ENCODE measurements around the gene TJP3.

DNA sequence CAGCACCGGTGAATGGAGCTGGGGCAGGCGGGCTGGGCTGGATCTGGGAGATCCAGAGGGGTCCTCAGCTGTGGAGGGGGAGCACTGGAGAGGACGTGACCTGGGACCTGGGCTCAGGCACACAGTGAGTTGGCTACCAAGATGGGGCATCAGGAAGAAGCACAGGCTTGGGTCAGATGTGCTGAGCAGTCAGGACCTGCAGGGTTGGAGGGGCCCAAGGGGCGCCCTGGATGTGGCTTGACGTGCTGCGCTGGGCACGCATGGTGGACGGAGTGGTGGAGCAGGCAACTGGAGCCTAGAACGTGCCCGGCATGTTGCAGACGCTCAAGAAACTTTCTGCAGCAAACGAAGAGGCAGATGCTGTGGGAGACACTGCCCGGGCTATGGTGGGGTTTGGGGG lies 28.6 kb upstream of the TJP3 start:
- TF ChIP-seq, protein P1, sequence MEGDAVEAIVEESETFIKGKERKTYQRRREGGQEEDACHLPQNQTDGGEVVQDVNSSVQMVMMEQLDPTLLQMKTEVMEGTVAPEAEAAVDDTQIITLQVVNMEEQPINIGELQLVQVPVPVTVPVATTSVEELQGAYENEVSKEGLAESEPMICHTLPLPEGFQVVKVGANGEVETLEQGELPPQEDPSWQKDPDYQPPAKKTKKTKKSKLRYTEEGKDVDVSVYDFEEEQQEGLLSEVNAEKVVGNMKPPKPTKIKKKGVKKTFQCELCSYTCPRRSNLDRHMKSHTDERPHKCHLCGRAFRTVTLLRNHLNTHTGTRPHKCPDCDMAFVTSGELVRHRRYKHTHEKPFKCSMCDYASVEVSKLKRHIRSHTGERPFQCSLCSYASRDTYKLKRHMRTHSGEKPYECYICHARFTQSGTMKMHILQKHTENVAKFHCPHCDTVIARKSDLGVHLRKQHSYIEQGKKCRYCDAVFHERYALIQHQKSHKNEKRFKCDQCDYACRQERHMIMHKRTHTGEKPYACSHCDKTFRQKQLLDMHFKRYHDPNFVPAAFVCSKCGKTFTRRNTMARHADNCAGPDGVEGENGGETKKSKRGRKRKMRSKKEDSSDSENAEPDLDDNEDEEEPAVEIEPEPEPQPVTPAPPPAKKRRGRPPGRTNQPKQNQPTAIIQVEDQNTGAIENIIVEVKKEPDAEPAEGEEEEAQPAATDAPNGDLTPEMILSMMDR (IDR thresholded peaks at IDR 0.05; ENCODE audit: insufficient read depth, low read depth, low read length), result no peak
- no peak for TF ChIP-seq EZH2 (IDR thresholded peaks at IDR 0.05; ENCODE audit: insufficient read depth, low read length)

All from astrocyte (in vitro differentiated cells and primary cell).